Measurements from ENCODE around the gene MCUR1.
"Not testable (repeated sequence)": the region's sequence is repeated elsewhere in the genome, so short reads cannot be mapped to it uniquely, and the experiment has no call there.

The MCUR1 gene

DNA sequence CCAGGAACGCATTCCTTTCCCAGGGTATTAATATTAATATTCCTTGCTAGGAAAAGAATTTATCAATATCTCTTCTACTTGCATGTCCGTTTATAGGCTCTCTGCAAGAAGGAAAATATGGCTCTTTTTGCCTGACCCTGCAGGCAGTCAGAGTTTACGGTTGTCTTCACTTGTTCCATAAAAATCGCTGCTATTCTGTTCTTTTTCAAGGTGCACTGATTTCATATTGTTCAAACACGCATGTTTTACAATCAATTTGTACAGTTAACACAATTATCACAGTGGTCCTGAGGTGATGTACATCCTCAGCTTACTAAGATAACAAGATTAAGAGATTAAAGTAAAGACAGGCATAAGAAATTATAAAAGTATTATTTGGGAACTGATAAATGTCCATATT lies 15.1 kb upstream of the MCUR1 start:
- DNase-seq (ENCODE audit: low read depth, low spot score); H3K9me3 ChIP-seq (ENCODE audit: control insufficient read depth, insufficient read depth, low read length); H3K36me3 ChIP-seq (ENCODE audit: control insufficient read depth, insufficient read depth, low read length); H3K27me3 ChIP-seq (ENCODE audit: control insufficient read depth, insufficient read depth, low read length); H3K4me3 ChIP-seq (ENCODE audit: low read length); H3K4me1 ChIP-seq (ENCODE audit: control insufficient read depth, insufficient read depth, low read length); H3K27ac ChIP-seq (ENCODE audit: low read length): not testable (repeated sequence)
- WGBS (ENCODE audit: insufficient coverage, insufficient read length): no CpG with 5 or more reads among the region's 5 CpGs

DNA sequence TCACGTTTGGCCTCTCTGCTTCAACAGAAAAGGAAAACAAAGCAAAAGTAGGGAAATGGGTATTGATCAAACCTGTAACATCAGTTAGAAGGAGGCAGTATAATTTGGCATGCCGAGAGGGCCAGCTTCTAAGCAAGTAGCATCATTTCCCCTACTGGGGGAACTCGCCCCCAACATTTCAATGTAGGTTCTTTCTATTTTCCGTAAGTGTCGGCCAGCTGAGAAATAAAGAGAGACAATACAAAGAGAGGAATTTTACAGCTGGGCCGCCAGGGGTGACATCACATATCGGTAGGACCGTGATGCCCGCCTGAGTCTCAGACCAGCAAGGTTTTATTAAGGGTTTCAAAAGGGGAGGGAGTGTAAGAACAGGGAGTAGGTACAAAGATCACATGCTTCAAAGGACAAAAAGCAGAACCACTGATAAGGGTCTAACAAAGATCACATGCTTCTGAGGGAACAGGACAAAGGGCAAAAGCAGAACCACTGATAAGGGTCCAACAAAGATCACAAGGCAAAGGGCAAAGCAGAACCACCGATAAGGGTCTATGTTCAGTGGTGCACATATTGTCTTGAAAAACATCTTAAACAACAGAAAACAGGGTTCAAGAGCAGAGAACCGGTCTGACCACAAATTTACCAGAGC lies 14.4 kb upstream of the MCUR1 start:
- DNase-seq (ENCODE audit: low read depth, low spot score); H3K4me3 ChIP-seq (ENCODE audit: low read length); H3K27me3 ChIP-seq (ENCODE audit: control insufficient read depth, insufficient read depth, low read length); H3K4me1 ChIP-seq (ENCODE audit: control insufficient read depth, insufficient read depth, low read length); H3K9me3 ChIP-seq (ENCODE audit: control insufficient read depth, insufficient read depth, low read length); H3K36me3 ChIP-seq (ENCODE audit: control insufficient read depth, insufficient read depth, low read length); H3K27ac ChIP-seq (ENCODE audit: low read length): not testable (repeated sequence)
- WGBS (ENCODE audit: insufficient coverage, insufficient read length): no CpG with 5 or more reads among the region's 11 CpGs

DNA sequence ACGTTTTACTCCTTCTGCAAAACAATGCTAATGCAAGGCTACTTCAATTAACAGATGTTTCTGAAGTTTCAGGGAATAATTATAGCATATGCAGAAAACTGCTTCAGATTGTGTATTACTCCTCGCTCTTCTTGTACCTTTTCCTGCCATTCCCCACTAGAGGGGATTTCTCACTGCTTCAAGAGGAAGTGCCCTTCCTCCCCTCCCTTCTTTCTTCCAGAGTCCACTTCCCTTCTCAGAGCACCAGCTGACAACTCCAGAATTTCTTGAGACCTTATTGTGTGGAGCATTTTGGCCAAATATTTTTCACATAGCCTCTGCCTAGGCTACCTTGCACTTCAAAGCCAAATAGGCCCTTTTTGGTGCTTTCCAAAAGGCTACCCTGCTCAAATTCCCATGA lies 12.7 kb upstream of the MCUR1 start:
- no peaks in the 10 kb centered on the region for H3K36me3 ChIP-seq (ENCODE audit: control insufficient read depth, insufficient read depth, low read length)
- DNase-seq (ENCODE audit: low read depth, low spot score): no peak
- H3K27me3 ChIP-seq (ENCODE audit: control insufficient read depth, insufficient read depth, low read length): no peaks in the 10 kb centered on the region
- H3K9me3 ChIP-seq (ENCODE audit: control insufficient read depth, insufficient read depth, low read length): no peaks in the 10 kb centered on the region
- no peak overlapping the region for H3K27ac ChIP-seq (ENCODE audit: low read length)
- WGBS (ENCODE audit: insufficient coverage, insufficient read length): no CpG with 5 or more reads among the region's 2 CpGs
- no peak overlapping the region for H3K4me3 ChIP-seq (ENCODE audit: low read length)
- no peaks in the 10 kb centered on the region for H3K4me1 ChIP-seq (ENCODE audit: control insufficient read depth, insufficient read depth, low read length)

DNA sequence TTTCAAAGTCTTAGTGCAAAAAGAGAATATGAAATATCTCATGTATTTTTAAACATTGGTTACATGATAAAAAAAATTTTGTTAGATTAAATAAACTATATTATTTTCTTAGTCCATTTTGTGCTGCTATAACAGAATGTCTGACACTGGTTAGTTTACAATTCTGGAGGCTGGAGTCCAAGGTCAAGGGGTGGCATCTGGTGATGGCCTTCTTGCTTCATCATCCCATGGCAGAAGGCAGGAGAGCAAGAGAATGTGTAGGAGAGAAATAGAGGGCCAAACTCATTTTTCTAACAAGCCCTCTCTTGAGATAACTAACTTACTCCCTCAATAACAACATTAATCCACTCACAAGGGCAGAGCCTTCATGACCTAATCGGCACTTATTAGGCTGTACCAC lies 11.5 kb upstream of the MCUR1 start:
- DNase-seq (ENCODE audit: low read depth, low spot score): no peak
- no peak overlapping the region for H3K27ac ChIP-seq (ENCODE audit: low read length)
- no peaks in the 10 kb centered on the region for H3K36me3 ChIP-seq (ENCODE audit: control insufficient read depth, insufficient read depth, low read length)
- no CpG with 5 or more reads among the region's 1 CpG for WGBS (ENCODE audit: insufficient coverage, insufficient read length)
- H3K9me3 ChIP-seq (ENCODE audit: control insufficient read depth, insufficient read depth, low read length): no peaks in the 10 kb centered on the region
- H3K4me1 ChIP-seq (ENCODE audit: control insufficient read depth, insufficient read depth, low read length): no peaks in the 10 kb centered on the region
- H3K27me3 ChIP-seq (ENCODE audit: control insufficient read depth, insufficient read depth, low read length): no peaks in the 10 kb centered on the region
- no peak overlapping the region for H3K4me3 ChIP-seq (ENCODE audit: low read length)

DNA sequence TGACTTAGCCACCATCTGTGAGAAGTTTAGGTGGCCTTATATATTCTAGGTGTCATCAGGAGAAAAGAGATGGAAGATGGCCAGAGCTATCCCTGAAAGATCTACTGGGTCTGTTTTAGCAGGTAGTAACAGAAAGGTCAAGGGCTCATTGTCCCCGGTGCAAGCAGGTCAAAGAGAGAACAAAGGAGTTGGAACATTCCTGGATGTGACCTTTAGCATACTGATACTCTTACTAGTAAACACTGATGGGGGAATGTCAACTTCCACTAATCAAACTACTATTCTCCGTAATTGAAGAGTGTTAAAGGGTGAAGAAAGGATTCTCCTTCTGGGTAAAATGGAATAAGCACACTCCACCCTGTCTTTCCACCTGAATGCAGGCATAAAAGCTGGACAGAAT lies 4.0 kb upstream of the MCUR1 start:
- WGBS (ENCODE audit: insufficient coverage, insufficient read length): no CpG with 5 or more reads among the region's 2 CpGs

DNA sequence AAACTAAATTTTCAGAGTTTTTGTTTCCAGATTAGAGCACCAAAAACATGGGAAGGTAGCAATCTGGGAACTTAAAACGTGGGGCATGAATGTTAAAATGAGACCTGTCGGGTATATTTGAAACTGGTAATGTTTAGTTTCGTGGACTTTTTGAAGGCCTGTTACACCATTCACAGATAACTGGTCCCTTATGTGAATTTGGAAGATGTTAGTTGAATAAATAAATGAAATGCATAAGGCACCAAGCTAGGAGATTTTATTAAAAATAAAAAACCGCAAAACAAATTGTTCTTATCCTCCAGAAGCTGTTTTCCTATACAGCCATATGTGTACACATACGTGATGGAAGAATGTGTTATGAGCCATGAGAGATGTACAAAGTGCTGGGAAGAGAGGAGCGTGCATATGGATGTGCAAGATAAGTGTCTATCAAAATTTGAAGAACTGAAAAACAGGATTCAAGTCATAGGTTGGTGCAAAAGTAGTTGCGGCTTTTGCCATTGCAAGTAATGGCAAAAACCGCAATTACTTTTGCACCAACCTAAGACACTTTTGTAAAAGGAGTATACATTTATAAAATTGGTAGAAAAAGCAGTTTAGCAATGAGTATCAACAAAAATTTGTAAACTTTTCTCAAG lies 700 bp upstream of the MCUR1 start:
- DNase-seq (ENCODE audit: low read depth, low spot score): no peak
- Histone ChIP-seq H3K27me3 (ENCODE audit: control insufficient read depth, insufficient read depth, low read length) (no peaks in the 10 kb centered on the region), H3K27ac (ENCODE audit: low read length) (no peak overlapping the region), H3K4me3 (ENCODE audit: low read length) (peak overlapping the region; percentile 88; the same call in 1 of the 2 replicates), H3K4me1 (ENCODE audit: control insufficient read depth, insufficient read depth, low read length) (0 out of 2 replicates have a peak, but pooled peaks cover 1% of the 10 kb centered on the region), H3K9me3 (ENCODE audit: control insufficient read depth, insufficient read depth, low read length) (no peaks in the 10 kb centered on the region), H3K36me3 (ENCODE audit: control insufficient read depth, insufficient read depth, low read length) (no peaks in the 10 kb centered on the region)
- no CpG with 5 or more reads among the region's 8 CpGs for WGBS (ENCODE audit: insufficient coverage, insufficient read length)

More for the DNA sequence above, 4.0 kb upstream of the MCUR1 start:
- H3K4me1 ChIP-seq (ENCODE audit: control insufficient read depth, insufficient read depth, low read length): no peaks in the 10 kb centered on the region
- H3K36me3 ChIP-seq (ENCODE audit: control insufficient read depth, insufficient read depth, low read length): no peaks in the 10 kb centered on the region
- H3K27ac ChIP-seq (ENCODE audit: low read length): no peak overlapping the region
- H3K9me3 ChIP-seq (ENCODE audit: control insufficient read depth, insufficient read depth, low read length): no peaks in the 10 kb centered on the region
- no peak for DNase-seq (ENCODE audit: low read depth, low spot score)
- H3K27me3 ChIP-seq (ENCODE audit: control insufficient read depth, insufficient read depth, low read length): no peaks in the 10 kb centered on the region
- H3K4me3 ChIP-seq (ENCODE audit: low read length): no peak overlapping the region

DNA sequence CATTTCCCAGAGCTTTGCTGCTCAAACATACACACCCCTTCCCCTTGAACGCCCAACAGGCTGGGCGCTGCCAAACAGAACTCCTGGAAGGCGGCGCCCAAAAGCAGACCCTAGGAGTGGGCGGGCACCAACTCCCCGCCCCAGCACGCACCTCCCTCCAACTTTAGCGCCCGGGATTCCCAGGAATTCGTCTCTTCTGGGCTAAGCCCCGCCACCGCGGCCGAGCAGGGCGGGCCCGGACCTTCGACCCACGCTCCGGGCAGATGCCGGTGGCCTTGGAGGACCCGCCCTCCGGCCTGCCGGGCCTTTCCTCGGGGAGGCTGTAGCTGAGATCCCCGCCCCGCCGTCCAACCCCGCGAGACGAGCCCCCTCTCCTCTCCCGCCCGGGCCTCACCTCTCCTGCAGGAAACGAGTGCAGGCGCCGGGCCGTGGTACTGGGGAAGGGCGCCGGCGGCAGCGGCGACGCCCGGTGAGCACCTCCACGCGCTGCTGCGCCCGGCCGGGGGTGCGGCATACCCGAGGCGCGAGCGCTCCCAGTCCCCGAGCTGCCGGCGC lies 659 bp downstream of the MCUR1 start:
- Histone ChIP-seq H3K9me3 (ENCODE audit: control insufficient read depth, insufficient read depth, low read length) (no peaks in the 10 kb centered on the region), H3K4me3 (ENCODE audit: low read length) (peak overlapping the region; percentile 88), H3K27me3 (ENCODE audit: control insufficient read depth, insufficient read depth, low read length) (no peaks in the 10 kb centered on the region), H3K27ac (ENCODE audit: low read length) (no peak overlapping the region), H3K36me3 (ENCODE audit: control insufficient read depth, insufficient read depth, low read length) (no peaks in the 10 kb centered on the region), H3K4me1 (ENCODE audit: control insufficient read depth, insufficient read depth, low read length) (0 out of 2 replicates have a peak, but pooled peaks cover 1% of the 10 kb centered on the region)
- no CpG with 5 or more reads among the region's 56 CpGs for WGBS (ENCODE audit: insufficient coverage, insufficient read length)
- peak; percentile 45 for DNase-seq (ENCODE audit: low read depth, low spot score)

DNA sequence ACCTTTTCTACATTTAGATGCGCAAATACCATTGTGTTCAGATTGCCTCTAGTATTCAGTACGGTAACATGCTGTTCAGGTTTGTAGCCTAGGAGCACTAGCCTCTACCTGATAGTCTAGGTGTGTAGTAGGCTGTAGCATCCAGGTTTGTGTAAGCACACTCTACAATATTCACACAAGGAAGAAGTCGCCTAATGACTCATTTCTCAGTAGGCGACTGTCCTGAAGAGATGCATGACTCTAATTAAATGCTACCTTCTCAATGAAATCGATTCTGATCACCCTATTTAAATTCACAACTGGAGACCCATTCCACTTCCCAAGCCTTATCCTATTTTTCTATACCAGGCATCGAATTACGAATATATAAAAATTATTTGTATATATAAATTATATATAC lies 1.3 kb downstream of the MCUR1 start:
- Histone ChIP-seq H3K36me3 (ENCODE audit: control insufficient read depth, insufficient read depth, low read length) (no peaks in the 10 kb centered on the region), H3K27me3 (ENCODE audit: control insufficient read depth, insufficient read depth, low read length) (no peaks in the 10 kb centered on the region), H3K9me3 (ENCODE audit: control insufficient read depth, insufficient read depth, low read length) (no peaks in the 10 kb centered on the region), H3K27ac (ENCODE audit: low read length) (no peak overlapping the region), H3K4me3 (ENCODE audit: low read length) (no peak overlapping the region; the same call in 1 of the 2 replicates), H3K4me1 (ENCODE audit: control insufficient read depth, insufficient read depth, low read length) (0 out of 2 replicates have a peak, but pooled peaks cover 1% of the 10 kb centered on the region)
- WGBS (ENCODE audit: insufficient coverage, insufficient read length): no CpG with 5 or more reads among the region's 7 CpGs
- no peak for DNase-seq (ENCODE audit: low read depth, low spot score)

DNA sequence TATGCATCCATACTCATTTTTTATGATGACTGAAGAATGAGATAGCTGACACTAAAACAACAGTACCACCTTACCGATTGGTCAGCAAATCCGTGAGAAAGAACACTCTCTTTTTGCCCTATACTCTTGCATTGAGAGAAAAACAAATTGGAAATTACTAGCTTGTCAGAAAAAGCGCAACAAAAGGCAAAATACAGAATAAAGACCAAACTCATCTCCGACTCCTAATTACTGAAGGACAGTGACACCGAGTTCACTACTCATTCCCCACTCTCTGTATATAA lies 2.1 kb downstream of the MCUR1 start:
- no peak overlapping the region for H3K4me3 ChIP-seq (ENCODE audit: low read length)
- H3K9me3 ChIP-seq (ENCODE audit: control insufficient read depth, insufficient read depth, low read length): no peaks in the 10 kb centered on the region
- H3K36me3 ChIP-seq (ENCODE audit: control insufficient read depth, insufficient read depth, low read length): no peaks in the 10 kb centered on the region
- H3K4me1 ChIP-seq (ENCODE audit: control insufficient read depth, insufficient read depth, low read length): 0 out of 2 replicates have a peak, but pooled peaks cover 1% of the 10 kb centered on the region
- no CpG with 5 or more reads among the region's 5 CpGs for WGBS (ENCODE audit: insufficient coverage, insufficient read length)
- no peak overlapping the region for H3K27ac ChIP-seq (ENCODE audit: low read length)
- H3K27me3 ChIP-seq (ENCODE audit: control insufficient read depth, insufficient read depth, low read length): no peaks in the 10 kb centered on the region
- no peak for DNase-seq (ENCODE audit: low read depth, low spot score)

DNA sequence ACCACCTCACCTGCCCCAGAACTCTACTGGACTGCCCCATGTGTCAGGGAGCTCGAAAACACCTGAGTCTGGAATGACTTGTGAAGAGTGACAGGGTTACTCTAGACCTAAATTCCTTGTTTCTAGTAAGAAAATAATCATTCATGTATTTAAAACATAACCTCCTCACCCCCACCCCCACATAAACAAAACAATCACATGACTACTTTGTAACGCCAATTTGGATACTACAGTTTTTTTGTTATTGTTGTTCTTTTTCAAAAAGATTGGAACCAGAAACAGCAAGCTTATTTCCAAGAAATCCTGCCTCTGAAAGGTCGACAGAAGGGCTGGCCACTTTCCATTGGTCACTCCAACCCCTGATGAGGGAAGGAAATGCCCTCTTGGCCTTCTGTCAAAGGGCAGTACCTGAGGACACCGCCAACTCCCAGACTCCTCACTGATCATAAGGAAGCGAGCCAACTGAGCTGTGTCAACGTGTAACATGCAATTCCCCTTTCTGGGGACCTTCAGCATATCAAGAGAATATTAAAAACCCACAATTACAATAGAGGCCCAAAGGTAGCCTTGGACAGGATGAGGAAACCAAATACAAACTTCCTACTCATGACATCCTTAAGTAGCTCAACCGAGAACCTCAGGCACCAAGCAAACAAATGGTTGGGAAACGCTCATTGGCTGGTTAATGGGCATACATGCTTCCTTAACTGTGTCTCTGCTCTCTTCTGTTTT lies 2.6 kb downstream of the MCUR1 start:
- Histone ChIP-seq H3K9me3 (ENCODE audit: control insufficient read depth, insufficient read depth, low read length) (no peaks in the 10 kb centered on the region), H3K4me1 (ENCODE audit: control insufficient read depth, insufficient read depth, low read length) (0 out of 2 replicates have a peak, but pooled peaks cover 1% of the 10 kb centered on the region), H3K36me3 (ENCODE audit: control insufficient read depth, insufficient read depth, low read length) (no peaks in the 10 kb centered on the region), H3K4me3 (ENCODE audit: low read length) (no peak overlapping the region), H3K27ac (ENCODE audit: low read length) (no peak overlapping the region), H3K27me3 (ENCODE audit: control insufficient read depth, insufficient read depth, low read length) (no peaks in the 10 kb centered on the region)
- DNase-seq (ENCODE audit: low read depth, low spot score): no peak
- 100% methylated on average over 1 of the region's 8 CpGs for WGBS (ENCODE audit: insufficient coverage, insufficient read length)
